Activated CD4-positive, alpha-beta T cell treated with anti-CD3 and anti-CD28 coated beads, Interleukin-2, amount 50 U/mL, for 24 hours (primary cell): ENCODE data around the gene FAM3D.

ENCODE experiments used
- DNase-seq, 2 donors: peaks; one replicate each; pipeline ENCODE4 v3.0.0-alpha.2; 2020; ENCODE audit warnings: low read depth in 1 of 2, low spot score in 1 of 2

Gene FAM3D

DNA sequence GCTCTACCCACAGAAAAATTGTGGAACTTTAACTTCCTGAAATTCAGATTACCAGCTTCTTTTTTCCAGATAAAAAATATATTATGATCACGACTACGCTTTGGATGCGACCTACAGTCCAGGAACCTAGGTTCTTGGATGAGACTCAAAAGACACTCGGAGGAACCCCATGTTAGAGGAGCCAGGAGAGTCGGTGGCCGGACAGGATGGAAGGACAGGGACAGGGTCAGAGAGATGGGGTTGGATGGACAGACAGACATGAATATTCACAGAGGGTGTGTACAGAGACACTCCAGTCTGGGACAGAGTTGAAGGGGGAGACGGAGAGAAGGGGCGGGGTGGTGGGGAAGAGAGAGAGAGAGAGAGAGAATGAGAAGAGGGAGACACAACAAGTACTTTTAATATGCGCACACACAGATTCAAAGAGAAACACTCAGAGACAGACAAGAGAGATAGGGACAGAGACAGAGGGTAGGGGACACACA is 9.5 kb downstream of the FAM3D start:
- no peak for DNase-seq

- DNase-seq, result no peak
These were observed 9.9 kb downstream of the FAM3D start for GRCh38 chr3:58656631-58657030.

DNA sequence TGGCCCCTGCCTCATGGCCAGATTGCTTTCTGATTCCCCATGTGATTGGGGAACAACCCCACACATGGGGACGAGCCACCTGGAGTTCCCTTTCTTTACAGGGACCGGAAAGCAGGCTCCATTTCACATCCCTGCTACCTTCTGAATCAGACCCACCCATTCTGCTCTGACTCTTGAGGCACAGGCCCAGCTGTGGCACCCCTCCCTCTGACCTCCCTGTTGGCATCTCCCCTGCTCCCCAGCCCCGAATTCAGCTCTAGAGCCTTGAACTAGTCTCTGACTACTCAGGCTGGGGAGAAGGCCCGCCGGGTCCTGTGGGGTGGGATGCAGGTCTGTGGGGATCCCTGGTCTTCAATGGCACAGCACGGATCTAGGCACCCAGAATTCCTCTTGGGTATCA is 12.1 kb downstream of the FAM3D start:
- no peak for DNase-seq

- DNase-seq, result no peak
These were observed 13.9 kb downstream of the FAM3D start for GRCh38 chr3:58652624-58653023.

DNA sequence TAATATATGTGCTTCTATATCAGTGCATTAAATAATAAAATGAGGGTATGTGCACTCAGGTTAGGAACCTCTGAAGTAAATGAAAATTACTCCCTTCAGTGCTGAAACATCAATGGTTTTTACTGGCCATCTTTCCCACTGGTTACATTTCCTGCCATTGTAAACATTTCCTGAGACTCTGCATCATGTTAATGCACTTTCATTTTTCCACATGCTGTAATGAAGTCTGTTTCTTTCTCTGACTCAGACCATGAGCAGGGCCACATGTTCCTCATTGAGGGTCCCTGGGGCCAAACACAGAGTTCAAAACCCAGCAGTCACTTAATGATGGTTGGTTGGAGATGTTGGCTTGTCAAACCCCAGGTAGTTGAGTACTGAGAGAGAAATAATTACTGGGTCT is 15.3 kb downstream of the FAM3D start:
- no peak for DNase-seq

- DNase-seq, result no peak
These were observed 19.0 kb downstream of the FAM3D start for GRCh38 chr3:58647381-58648141.

- no peak for DNase-seq
These were observed 20.1 kb downstream of the FAM3D start for GRCh38 chr3:58646503-58646902.

DNA sequence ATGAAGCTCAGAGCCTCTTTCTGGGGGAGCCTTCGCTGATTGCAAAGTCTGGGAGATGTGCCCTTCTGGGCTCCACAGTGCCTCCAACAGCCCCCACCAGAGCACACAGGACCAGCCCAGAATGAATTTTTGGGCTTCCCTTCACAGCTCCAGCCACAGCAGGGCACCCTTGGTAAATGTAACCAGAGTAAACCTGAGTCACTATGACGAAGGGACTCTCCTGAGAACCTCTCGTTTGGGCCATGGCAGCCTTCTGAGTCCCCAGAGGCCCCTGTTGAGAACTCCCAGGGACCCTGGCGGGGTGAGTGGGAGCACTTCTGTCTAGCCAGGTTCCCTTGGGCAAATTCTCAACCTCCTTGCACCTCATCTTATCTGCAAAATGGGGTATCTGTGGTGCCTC is 20.8 kb downstream of the FAM3D start:
- DNase-seq, result no peak

GRCh38 chr3:58642846-58643245 is 23.7 kb downstream of the FAM3D start:
- DNase-seq, result no peak

DNA sequence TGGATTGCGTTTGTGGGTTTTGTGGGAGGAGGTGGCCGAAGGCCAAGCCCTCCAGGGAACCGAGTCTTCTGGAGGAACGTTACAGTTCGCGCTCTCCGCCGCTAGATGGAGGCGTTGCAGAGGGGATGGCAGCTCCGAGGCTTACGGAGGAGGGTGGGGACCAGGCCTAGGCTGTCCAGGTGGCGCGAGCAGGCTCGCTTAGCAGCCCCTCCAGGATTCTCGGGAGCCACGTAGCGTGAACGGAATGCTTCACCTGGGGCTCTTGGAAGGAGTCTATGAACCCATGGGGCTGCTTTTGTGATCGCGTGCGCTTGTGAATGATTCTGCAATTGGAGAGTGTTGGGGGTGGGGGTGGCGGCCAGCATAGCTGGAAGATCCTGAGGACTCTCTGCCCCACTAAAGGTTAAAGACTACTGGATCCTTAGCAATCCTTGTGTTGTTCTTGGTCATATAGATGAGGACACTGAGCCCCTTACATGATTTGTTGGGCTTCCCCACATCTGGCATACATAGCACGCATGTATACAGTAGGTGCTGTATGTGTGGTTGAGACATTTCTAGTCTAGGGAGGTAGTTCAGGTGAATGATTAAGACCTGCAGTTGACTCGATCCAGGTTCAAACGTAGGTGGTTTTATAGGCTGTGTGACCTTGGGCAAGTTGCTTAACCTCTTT is 25.7 kb downstream of the FAM3D start:
- DNase-seq, result peak; percentile 16 to 47

DNA sequence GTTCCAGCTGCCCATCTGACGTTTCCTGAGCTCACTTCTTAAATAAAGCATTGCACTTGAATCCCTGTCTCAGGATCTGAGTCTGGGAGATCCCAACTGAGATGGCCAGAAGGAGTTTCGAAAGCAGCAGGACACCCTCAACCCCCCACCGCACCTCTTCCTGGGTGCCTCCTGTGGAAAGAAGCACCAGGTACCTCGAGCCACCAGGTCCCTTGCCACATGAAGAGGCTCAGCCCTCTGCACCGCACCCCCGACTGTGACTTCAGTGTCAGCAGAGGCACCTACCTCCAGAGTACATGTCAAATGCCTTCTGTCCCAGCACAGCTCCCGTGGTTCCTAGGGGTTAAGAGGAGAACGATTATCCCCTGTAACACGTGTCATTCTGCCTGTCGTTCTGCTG is 26.7 kb downstream of the FAM3D start:
- no peak for DNase-seq

GRCh38 chr3:58639001-58639400 is 27.6 kb downstream of the FAM3D start:
- no peak for DNase-seq

DNA sequence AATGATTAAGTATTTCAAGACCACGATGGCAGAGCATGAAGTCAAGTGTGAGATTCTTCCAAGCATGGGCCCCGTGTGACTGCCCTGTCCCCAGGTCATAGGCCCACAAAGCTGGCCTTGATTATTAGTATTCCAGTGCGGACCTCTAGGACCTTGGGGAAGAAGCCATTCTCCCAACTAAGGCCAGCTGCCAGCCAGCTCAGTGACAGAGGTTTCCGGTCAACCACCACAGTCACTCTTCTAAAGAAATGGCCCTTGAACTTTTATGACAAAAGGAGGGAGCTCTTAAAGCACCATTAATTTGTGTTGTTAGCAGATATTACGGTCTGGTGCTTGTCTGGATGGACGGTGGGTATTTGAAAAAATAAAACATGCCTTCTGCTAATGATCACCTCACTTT is 28.0 kb downstream of the FAM3D start:
- no peak for DNase-seq

- no peak for DNase-seq
These were observed 29.1 kb downstream of the FAM3D start for GRCh38 chr3:58637509-58637908.

DNA sequence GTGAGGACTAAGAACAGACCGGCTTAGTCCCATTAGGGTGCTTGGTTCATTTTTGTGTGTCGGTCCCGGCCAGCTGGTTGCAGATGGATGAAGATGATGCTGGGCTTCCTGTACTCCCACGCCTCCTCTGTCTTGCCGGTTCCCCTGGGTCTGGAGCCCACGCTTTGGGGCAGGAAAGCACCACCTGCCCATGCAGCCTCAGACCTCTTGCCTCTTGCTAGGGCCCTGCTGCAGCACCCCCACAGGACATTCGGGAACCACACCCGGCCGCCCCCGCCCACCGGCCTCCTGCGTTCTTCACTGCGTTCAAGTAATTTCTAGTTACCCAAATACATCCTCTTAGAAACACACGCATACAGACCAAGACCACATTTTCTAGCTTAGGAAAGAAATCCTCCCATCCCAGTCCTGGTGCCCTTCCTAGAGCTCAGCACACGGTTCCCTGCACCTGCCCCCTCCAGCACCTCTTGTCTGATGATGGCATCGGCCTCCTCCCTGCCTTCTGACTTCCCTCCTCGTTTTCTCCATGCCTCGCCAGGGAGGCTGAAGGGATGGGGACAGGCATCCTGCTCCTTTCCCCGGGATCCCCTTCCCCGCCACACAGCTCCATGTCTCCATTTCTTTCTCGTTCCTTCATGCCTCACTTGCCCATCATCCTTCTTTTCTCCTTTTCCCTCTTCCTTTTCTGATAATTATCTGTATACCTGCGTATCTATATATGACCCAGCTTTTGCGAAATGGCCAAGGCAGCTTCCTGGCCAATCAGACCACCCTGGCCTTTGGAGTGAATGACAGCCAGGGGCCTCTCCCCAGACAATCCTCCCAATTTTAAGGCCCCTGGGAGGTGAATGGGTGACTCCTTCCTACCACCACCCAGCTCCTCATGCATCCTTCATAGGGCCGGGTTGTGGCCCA is 30.9 kb downstream of the FAM3D start:
- DNase-seq, result no peak

DNA sequence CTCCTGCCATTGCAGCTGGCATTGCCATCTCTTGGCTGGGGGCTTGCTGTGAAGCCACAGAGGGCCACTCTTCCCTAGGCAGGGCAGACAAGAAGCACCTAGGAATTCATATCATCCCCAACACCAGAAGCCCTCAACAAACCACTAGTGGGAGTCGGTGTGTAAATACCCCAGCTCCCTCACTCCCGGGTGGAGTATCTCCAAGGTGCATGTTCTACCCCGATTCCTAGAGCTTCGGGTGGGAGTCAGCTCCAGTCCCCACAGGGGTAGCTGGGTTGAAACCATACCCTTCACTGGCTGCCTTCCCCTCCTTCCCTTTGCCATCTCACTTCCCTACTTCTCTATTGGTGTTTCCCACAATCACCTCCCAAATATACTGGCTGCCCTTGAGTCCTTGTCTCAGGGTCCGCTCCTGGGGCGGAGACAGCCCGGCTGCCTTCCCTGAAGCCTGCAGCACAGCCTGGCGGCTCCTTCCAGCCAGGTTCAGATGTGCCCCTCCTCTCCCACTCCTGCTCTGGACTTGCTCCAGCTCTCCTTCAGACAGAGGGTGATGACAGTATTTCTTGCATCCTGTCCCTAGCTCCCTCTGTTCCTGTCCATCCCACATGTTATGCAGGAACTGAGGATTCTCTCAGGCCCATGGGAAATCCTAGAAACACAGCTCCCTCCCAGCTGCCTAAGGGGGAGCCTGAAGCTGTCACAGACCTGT is 33.3 kb downstream of the FAM3D start:
- DNase-seq, result no peak

DNA sequence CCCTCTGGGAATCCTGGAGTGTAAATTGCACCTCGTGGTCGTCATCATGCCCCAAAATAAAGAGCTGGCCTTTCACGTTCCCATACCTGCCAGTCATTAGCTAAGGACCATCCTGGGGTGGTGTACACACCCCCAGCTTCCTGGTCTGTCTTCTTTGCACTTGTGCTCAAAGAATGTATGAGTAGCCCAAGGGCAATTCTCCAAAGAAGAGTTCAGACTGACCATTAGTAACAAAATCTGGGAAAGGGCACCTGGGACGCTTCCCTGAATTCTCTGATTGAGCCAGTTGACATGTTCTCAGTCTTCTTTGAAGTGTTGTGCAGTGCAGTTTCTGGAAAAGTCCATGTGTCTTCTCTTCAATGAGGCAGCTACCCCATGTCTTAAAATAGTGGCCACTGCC is 34.8 kb downstream of the FAM3D start:
- no peak for DNase-seq

DNA sequence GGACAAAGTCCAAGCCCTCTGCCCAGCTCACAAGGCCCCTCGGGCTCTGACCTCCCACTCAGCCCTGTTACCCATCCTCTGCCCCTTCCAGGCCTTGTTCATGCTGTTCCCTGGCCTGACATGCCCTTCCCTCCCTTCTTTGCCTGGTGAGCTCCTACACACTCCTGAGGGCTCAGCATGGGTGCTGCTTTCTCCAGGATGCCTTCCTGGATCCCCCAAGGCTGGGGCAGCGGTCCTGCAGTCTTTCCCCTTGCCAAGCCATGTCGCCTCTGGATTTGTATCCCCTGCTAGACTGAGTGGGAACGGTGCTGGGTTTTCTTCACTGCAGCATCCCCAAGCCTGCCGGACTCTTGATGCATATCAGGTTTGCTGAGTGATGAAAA is 35.9 kb downstream of the FAM3D start:
- no peak for DNase-seq

GRCh38 chr3:58630076-58630709 is 36.4 kb downstream of the FAM3D start:
- peak; percentile 32 to 58 for DNase-seq

- no peak for DNase-seq
These were observed 36.9 kb downstream of the FAM3D start for GRCh38 chr3:58629629-58630028.
